Measurements from ENCODE around the gene BPIFB2.

Gene BPIFB2

GRCh38 chr20:32986331-32986966 is 21.1 kb upstream of the BPIFB2 start:
- no peaks in the 10 kb centered on the region; the same call in 1 of the 2 replicates for H3K27me3 ChIP-seq (ENCODE audit: insufficient read depth, low read depth)
- no peak overlapping the region for H3K4me3 ChIP-seq (IDR thresholded peaks at IDR 0.05; ENCODE audit: insufficient read depth, low read depth, low read length)
- H3K79me2 ChIP-seq (ENCODE audit: insufficient read depth, low read depth) = no peaks in the 10 kb centered on the region
- H4K20me1 ChIP-seq (ENCODE audit: insufficient read depth) = no peaks in the 10 kb centered on the region
- H2AFZ ChIP-seq (ENCODE audit: low read depth) = no peak overlapping the region
- no peaks in the 10 kb centered on the region for H3K4me1 ChIP-seq (ENCODE audit: low read depth, poor library complexity, severe bottlenecking)
- H3K27ac ChIP-seq = no peak overlapping the region
- H3K36me3 ChIP-seq (ENCODE audit: insufficient read depth) = no peaks in the 10 kb centered on the region
- H3K4me2 ChIP-seq = no peak overlapping the region
- H3K9ac ChIP-seq = no peak overlapping the region
- no peak for TF ChIP-seq CTCF (conservative IDR thresholded peaks at IDR 0.05; ENCODE audit: low read depth, low read length)

DNA sequence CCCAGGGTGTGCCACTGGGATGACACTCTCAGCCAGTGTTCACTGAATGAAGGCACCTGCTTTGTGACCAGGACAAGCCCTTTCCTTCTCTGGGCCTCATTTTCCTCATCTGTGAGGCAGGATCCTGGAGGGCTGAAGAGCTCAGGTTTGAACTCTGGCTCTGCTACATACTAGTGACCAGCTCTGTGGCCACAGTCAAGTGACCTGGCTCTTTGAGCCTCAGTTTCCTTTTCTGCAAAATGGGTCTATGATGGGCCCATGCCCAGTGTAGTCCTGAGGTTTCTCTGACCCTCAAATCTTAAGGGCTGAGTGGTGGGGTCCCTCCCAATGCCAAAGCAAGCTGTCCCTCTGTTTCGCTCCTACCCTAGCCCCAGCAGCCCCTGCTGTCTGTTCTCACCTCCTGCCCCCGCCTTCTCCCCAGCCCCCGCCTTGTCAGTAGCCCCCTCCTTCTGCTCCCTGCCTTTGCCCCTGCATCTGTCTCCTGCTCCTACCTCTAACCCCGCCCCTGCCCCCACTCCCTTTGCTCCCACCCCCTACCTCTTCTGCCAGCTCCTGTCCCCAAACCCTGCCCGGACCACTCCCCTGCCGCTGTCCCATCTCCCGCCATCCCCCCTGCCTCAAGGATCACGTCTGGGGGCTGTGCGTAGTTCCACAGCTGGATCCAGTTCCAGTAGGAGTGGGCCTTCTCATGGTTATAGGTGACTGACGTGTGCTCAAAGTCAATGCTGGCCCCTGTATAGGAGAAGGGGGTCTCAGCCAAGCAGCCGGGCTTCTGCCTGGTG is 20.3 kb upstream of the BPIFB2 start:
- Histone ChIP-seq H3K4me1 (ENCODE audit: low read depth, poor library complexity, severe bottlenecking) (no peaks in the 10 kb centered on the region), H2AFZ (ENCODE audit: low read depth) (no peak overlapping the region), H3K9ac (no peak overlapping the region), H3K4me3 (IDR thresholded peaks at IDR 0.05; ENCODE audit: insufficient read depth, low read depth, low read length) (no peak overlapping the region), H4K20me1 (ENCODE audit: insufficient read depth) (no peaks in the 10 kb centered on the region), H3K36me3 (ENCODE audit: insufficient read depth) (no peaks in the 10 kb centered on the region), H3K27ac (no peak overlapping the region), H3K27me3 (ENCODE audit: insufficient read depth, low read depth) (no peaks in the 10 kb centered on the region; the same call in 1 of the 2 replicates), H3K4me2 (no peak overlapping the region), H3K79me2 (ENCODE audit: insufficient read depth, low read depth) (no peaks in the 10 kb centered on the region)
- no peak for TF ChIP-seq CTCF (conservative IDR thresholded peaks at IDR 0.05; ENCODE audit: low read depth, low read length)

GRCh38 chr20:32988008-32988407 is 19.5 kb upstream of the BPIFB2 start:
- Histone ChIP-seq H4K20me1 (ENCODE audit: insufficient read depth) (no peaks in the 10 kb centered on the region), H3K4me3 (IDR thresholded peaks at IDR 0.05; ENCODE audit: insufficient read depth, low read depth, low read length) (no peak overlapping the region), H3K79me2 (ENCODE audit: insufficient read depth, low read depth) (no peaks in the 10 kb centered on the region), H3K36me3 (ENCODE audit: insufficient read depth) (no peaks in the 10 kb centered on the region), H3K4me2 (no peak overlapping the region), H3K27me3 (ENCODE audit: insufficient read depth, low read depth) (no peaks in the 10 kb centered on the region; the same call in 1 of the 2 replicates), H2AFZ (ENCODE audit: low read depth) (no peak overlapping the region), H3K27ac (no peak overlapping the region), H3K9ac (no peak overlapping the region), H3K4me1 (ENCODE audit: low read depth, poor library complexity, severe bottlenecking) (no peaks in the 10 kb centered on the region)
- TF ChIP-seq CTCF (conservative IDR thresholded peaks at IDR 0.05; ENCODE audit: low read depth, low read length) = no peak

GRCh38 chr20:32989507-32990283 is 17.8 kb upstream of the BPIFB2 start:
- H3K4me2 ChIP-seq = no peak overlapping the region
- H3K4me3 ChIP-seq (IDR thresholded peaks at IDR 0.05; ENCODE audit: insufficient read depth, low read depth, low read length) = no peak overlapping the region
- no peak for TF ChIP-seq CTCF (conservative IDR thresholded peaks at IDR 0.05; ENCODE audit: low read depth, low read length)
- H2AFZ ChIP-seq (ENCODE audit: low read depth) = no peak overlapping the region
- H3K9ac ChIP-seq = no peak overlapping the region
- H3K27me3 ChIP-seq (ENCODE audit: insufficient read depth, low read depth) = no peaks in the 10 kb centered on the region; the same call in 1 of the 2 replicates
- no peaks in the 10 kb centered on the region for H3K79me2 ChIP-seq (ENCODE audit: insufficient read depth, low read depth)
- no peaks in the 10 kb centered on the region for H3K4me1 ChIP-seq (ENCODE audit: low read depth, poor library complexity, severe bottlenecking)
- no peaks in the 10 kb centered on the region for H3K36me3 ChIP-seq (ENCODE audit: insufficient read depth)
- H4K20me1 ChIP-seq (ENCODE audit: insufficient read depth) = no peaks in the 10 kb centered on the region
- H3K27ac ChIP-seq = no peak overlapping the region

Data from KMS-11 (cell line).